Keratinocyte (primary cell): ENCODE measurements around the gene CYP26A1.

ENCODE experiments used
- CTCF ChIP-seq, 3 experiments: IDR thresholded peaks in 1 of 3; conservative IDR thresholded peaks in 1 of 3; optimal IDR thresholded peaks in 1 of 3; 2 replicates in 2 of 3; 3 replicates in 1 of 3; pipeline versions ENCODE3 to v1.5.1; 2011; ENCODE audit warnings: low read length in 3 of 3, mild to moderate bottlenecking in 3 of 3, moderate library complexity in 2 of 3, control low read depth in 1 of 3, inconsistent platforms in 1 of 3; ENCODE audit not compliant: insufficient read depth in 2 of 3; ENCODE audit errors: extremely low read depth in 1 of 3
- EZH2 ChIP-seq: IDR thresholded peaks from one replicate; pipeline ENCODE4 v1.6.1; 2012; ENCODE audit warnings: inconsistent platforms, mild to moderate bottlenecking, low read length, moderate library complexity

- TF ChIP-seq CTCF (optimal IDR thresholded peaks at IDR 0.05 in 1 of 3, IDR thresholded peaks at IDR 0.05 in 1 of 3, conservative IDR thresholded peaks at IDR 0.05 in 1 of 3; ENCODE audit: extremely low read depth in 1 of 3, insufficient read depth in 2 of 3, low read length in 3 of 3) (no peak), EZH2 (peak; percentile 91)
These were observed 10.3 kb upstream of the CYP26A1 start for GRCh38 chr10:93063144-93063976.
